Neuronal stem cell (in vitro differentiated cells): ENCODE results near the gene MAP3K3.

Experiments
- DNase-seq: peaks from one replicate; pipeline ENCODE4 v3.0.0-alpha.2; 2013; ENCODE audit warnings: low spot score
- H2AFZ ChIP-seq: one replicate; pipeline ENCODE4 v1.6.1; 2013; ENCODE audit warnings: mild to moderate bottlenecking, low read length, inconsistent platforms
- H2AK5ac ChIP-seq: 2 replicates; pipeline ENCODE4 v1.6.1; 2013; ENCODE audit warnings: low read depth, mild to moderate bottlenecking, inconsistent platforms, low read length, moderate library complexity, mixed read lengths
- H2BK120ac ChIP-seq: 2 replicates; pipeline ENCODE4 v1.6.1; 2013; ENCODE audit warnings: low read depth, mild to moderate bottlenecking, inconsistent platforms, low read length, moderate library complexity, mixed read lengths
- H2BK12ac ChIP-seq: one replicate; pipeline ENCODE4 v1.6.1; 2013; ENCODE audit warnings: low read length, inconsistent platforms
- H2BK15ac ChIP-seq: 2 replicates; pipeline ENCODE4 v1.6.1; 2013; ENCODE audit warnings: mild to moderate bottlenecking, low read length, inconsistent platforms, mixed read lengths
- H2BK5ac ChIP-seq: one replicate; pipeline ENCODE4 v1.6.1; 2013; ENCODE audit warnings: inconsistent platforms, mild to moderate bottlenecking, low read length, moderate library complexity
- H3K14ac ChIP-seq: one replicate; pipeline ENCODE4 v1.6.1; 2013; ENCODE audit warnings: low read length, inconsistent platforms
- H3K18ac ChIP-seq: 2 replicates; pipeline ENCODE4 v1.6.1; 2013; ENCODE audit warnings: low read length, inconsistent platforms
- H3K23ac ChIP-seq: 2 replicates; pipeline ENCODE4 v1.6.1; 2013; ENCODE audit warnings: low read depth, mild to moderate bottlenecking, mixed read lengths, low read length, inconsistent platforms; ENCODE audit not compliant: poor library complexity
- H3K27ac ChIP-seq: replicated peaks from 3 replicates; pipeline ENCODE4 v1.5.1; 2013; ENCODE audit warnings: low read length, inconsistent platforms
- H3K27me3 ChIP-seq, 3 experiments: 2 replicates each; pipeline ENCODE4 v1.6.1; 2013; ENCODE audit warnings: low read length in 3 of 3, mild to moderate bottlenecking in 2 of 3, inconsistent platforms in 1 of 3, low read depth in 1 of 3, mixed read lengths in 1 of 3, moderate library complexity in 1 of 3; ENCODE audit not compliant: control insufficient read depth in 3 of 3, insufficient read depth in 3 of 3
- H3K36me3 ChIP-seq, 2 donors: replicated peaks in 1 of 2; 2 replicates each; pipeline ENCODE4 v1.6.1; 2013; ENCODE audit warnings: low read length in 2 of 2; ENCODE audit not compliant: control insufficient read depth in 2 of 2, insufficient read depth in 2 of 2
- H3K4ac ChIP-seq: 2 replicates; pipeline ENCODE4 v1.6.1; 2013; ENCODE audit warnings: inconsistent platforms, mild to moderate bottlenecking, low read length, moderate library complexity
- H3K4me1 ChIP-seq, 2 donors: 1 replicate in 1 of 2; 2 replicates in 1 of 2; pipeline ENCODE4 v1.6.1; 2013; ENCODE audit warnings: low read length in 2 of 2, low read depth in 1 of 2; ENCODE audit not compliant: control insufficient read depth in 2 of 2, insufficient read depth in 1 of 2
- H3K4me2 ChIP-seq: one replicate; pipeline ENCODE4 v1.6.1; 2013; ENCODE audit warnings: mild to moderate bottlenecking, low read length, inconsistent platforms; ENCODE audit not compliant: insufficient read depth, poor library complexity, severe bottlenecking
- H3K4me3 ChIP-seq, 2 donors: 2 replicates each; pipeline ENCODE4 v1.5.1; 2013; ENCODE audit warnings: low read length in 2 of 2, mild to moderate bottlenecking in 2 of 2, inconsistent platforms in 1 of 2, moderate library complexity in 1 of 2
- H3K79me1 ChIP-seq: one replicate; pipeline ENCODE4 v1.6.1; 2013; ENCODE audit warnings: low read depth, mild to moderate bottlenecking, inconsistent platforms, low read length, moderate library complexity
- H3K9ac ChIP-seq: one replicate; pipeline ENCODE4 v1.6.1; 2013; ENCODE audit warnings: mild to moderate bottlenecking, low read depth, low read length, inconsistent platforms; ENCODE audit not compliant: poor library complexity
- H3K9me3 ChIP-seq, 2 donors: replicated peaks in 1 of 2; 2 replicates each; pipeline versions ENCODE3 to v1.6.1; 2013; ENCODE audit warnings: low read length in 2 of 2, mild to moderate bottlenecking in 2 of 2, inconsistent platforms in 1 of 2, low read depth in 1 of 2, mixed read lengths in 1 of 2, moderate library complexity in 1 of 2; ENCODE audit not compliant: control insufficient read depth in 2 of 2, insufficient read depth in 1 of 2
- H4K8ac ChIP-seq: one replicate; pipeline ENCODE4 v1.6.1; 2013; ENCODE audit warnings: low read depth, mild to moderate bottlenecking, inconsistent platforms, low read length, moderate library complexity
- H4K91ac ChIP-seq: one replicate; pipeline ENCODE4 v1.6.1; 2013; ENCODE audit warnings: low read length, low read depth, mild to moderate bottlenecking, inconsistent platforms; ENCODE audit not compliant: poor library complexity
- WGBS, 2 donors: extraction: QIAGEN DNeasy Blood & Tissue Kit; methylation state at CpG; one replicate each; pipeline ENCODE4 v1.1.7; 2013; ENCODE audit warnings: missing lambda C conversion rate in 2 of 2, mixed read lengths in 1 of 2; ENCODE audit not compliant: insufficient read length in 2 of 2, insufficient replicate concordance in 1 of 2; ENCODE audit errors: extremely low coverage in 2 of 2; 5-methylcytosine and 5-hydroxymethylcytosine counted together

The MAP3K3 gene

DNA sequence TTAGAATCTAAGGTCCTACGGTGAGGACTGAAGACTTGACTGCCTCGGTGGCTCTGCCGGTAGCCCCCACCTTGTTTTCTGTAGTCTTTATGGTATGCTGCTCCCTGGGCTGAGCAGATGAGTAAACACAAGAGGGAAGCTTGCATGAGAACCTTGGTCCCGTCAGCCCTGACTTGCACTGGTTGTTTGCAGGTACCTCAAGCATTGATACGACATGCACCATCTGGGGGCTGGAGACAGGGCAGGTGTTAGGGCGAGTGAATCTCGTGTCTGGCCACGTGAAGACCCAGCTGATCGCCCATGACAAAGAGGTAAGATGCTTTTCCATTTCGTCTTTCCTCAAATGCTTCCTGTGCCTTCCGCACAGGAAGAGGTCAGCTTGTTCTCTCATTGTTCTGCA is 42.6 kb upstream of the MAP3K3 start:
- DNase-seq, result no peak

DNA sequence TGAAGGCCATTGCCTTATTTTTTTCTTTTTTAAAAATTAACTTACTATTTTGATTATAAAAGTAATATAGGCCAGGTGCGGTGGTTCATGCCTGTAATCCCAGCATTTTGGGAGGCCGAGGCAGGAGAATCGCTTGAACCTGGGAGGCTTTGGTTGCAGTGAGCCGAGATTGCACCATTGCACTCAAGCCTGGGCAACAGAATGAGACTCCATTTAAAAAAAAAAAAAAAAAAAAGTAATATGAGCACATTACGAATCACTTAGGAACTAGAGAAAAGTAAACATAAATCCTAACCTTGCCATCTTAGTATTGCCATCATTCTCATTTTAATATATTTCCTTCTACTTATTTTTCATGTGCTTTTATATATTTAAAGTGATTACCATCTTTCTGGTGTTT is 34.4 kb upstream of the MAP3K3 start:
- Histone ChIP-seq H3K27ac (no peak overlapping the region), H3K9me3 (no peaks in the 10 kb centered on the region), H3K14ac (no peak overlapping the region), H2BK15ac (no peak overlapping the region), H3K4me2 (no peak overlapping the region), H2BK12ac (no peak overlapping the region), H3K36me3 (peaks cover 47 to 93% of the 10 kb centered on the region in 2 donors), H3K4ac (no peak overlapping the region), H2AFZ (no peak overlapping the region), H3K23ac (no peak overlapping the region), H3K4me1 (no peaks in the 10 kb centered on the region), H4K8ac (no peak overlapping the region), H3K18ac (no peak overlapping the region), H2BK5ac (no peak overlapping the region), H3K9ac (no peak overlapping the region), H3K27me3 (no peaks in the 10 kb centered on the region), H3K4me3 (no peak overlapping the region), H3K79me1 (no peaks in the 10 kb centered on the region), H2BK120ac (no peak overlapping the region), H4K91ac (no peak overlapping the region), H2AK5ac (no peak overlapping the region)
- DNase-seq, result no peak
- no CpG with 5 or more reads among the region's 5 CpGs for WGBS, 2 donors

More for the DNA sequence above, 42.6 kb upstream of the MAP3K3 start:
- Histone ChIP-seq H3K9ac (no peak overlapping the region), H2BK15ac (no peak overlapping the region), H2BK120ac (no peak overlapping the region), H3K9me3 (no peaks in the 10 kb centered on the region), H3K18ac (no peak overlapping the region), H3K79me1 (peaks cover 4% of the 10 kb centered on the region), H3K36me3 (peaks cover 17 to 67% of the 10 kb centered on the region in 2 donors), H2AFZ (no peak overlapping the region), H4K8ac (no peak overlapping the region), H3K14ac (no peak overlapping the region), H3K4ac (no peak overlapping the region), H3K23ac (peak overlapping the region; percentile 18), H3K4me2 (no peak overlapping the region), H2AK5ac (no peak overlapping the region), H2BK12ac (no peak overlapping the region), H3K4me1 (no peaks in the 10 kb centered on the region), H2BK5ac (no peak overlapping the region), H4K91ac (no peak overlapping the region), H3K4me3 (no peak overlapping the region), H3K27ac (no peak overlapping the region), H3K27me3 (no peaks in the 10 kb centered on the region)
- no CpG with 5 or more reads among the region's 11 CpGs for WGBS, 2 donors

DNA sequence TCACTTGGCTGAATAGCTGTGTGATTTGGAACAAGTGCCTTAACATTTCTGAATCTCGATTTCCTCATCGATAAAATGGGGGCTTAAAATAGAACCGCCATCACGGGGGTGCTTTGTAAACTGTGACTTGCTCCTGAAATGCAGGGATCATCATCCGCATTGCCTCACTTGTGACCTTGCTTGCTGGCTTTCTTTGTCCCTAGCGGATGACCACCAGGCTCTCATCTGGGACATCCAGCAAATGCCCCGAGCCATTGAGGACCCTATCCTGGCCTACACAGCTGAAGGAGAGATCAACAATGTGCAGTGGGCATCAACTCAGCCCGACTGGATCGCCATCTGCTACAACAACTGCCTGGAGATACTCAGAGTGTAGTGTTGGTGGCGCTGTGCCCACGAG is 33.4 kb upstream of the MAP3K3 start:
- H4K91ac ChIP-seq, result no peak overlapping the region
- no peak overlapping the region for H3K23ac ChIP-seq
- H3K36me3 ChIP-seq, result peaks cover 41 to 90% of the 10 kb centered on the region in 2 donors
- no peaks in the 10 kb centered on the region for H3K27me3 ChIP-seq
- H3K27ac ChIP-seq, result no peak overlapping the region
- DNase-seq, result no peak
- no peak overlapping the region for H3K4ac ChIP-seq
- no peak overlapping the region for H2BK120ac ChIP-seq
- no peak overlapping the region for H4K8ac ChIP-seq
- H2AFZ ChIP-seq, result no peak overlapping the region
- no peak overlapping the region for H3K9ac ChIP-seq
- H2BK12ac ChIP-seq, result no peak overlapping the region
- H3K4me3 ChIP-seq, result no peak overlapping the region
- no peaks in the 10 kb centered on the region for H3K4me1 ChIP-seq
- no peak overlapping the region for H2BK15ac ChIP-seq
- H3K18ac ChIP-seq, result no peak overlapping the region
- H3K14ac ChIP-seq, result no peak overlapping the region
- H2BK5ac ChIP-seq, result no peak overlapping the region
- H3K4me2 ChIP-seq, result no peak overlapping the region
- no peaks in the 10 kb centered on the region for H3K79me1 ChIP-seq
- H2AK5ac ChIP-seq, result no peak overlapping the region
- H3K9me3 ChIP-seq, result no peaks in the 10 kb centered on the region
- WGBS, 2 donors, result no CpG with 5 or more reads among the region's 11 CpGs

DNA sequence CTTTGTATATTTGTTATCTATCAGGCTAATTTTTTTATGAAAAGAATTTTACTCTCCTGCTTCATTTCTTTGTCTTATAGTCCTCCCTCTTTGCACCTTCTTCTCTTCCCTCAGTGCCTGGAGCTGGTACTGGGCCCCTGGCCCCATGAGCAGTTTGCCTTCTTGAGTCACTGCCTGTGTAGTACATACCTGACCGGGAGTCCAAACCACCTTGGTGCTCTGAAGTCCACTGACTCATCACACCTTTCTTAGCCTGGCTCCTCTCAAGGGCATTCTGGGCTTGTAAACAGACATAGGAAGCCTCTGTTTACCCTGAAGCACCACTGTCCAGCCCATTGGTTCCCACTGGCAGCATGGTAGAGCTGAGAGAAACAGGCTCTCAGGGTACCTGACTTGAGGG is 32.6 kb upstream of the MAP3K3 start:
- Histone ChIP-seq H3K4me2 (no peak overlapping the region), H2AFZ (no peak overlapping the region), H3K9ac (no peak overlapping the region), H3K23ac (no peak overlapping the region), H3K36me3 (peaks cover 41 to 88% of the 10 kb centered on the region in 2 donors), H3K4me1 (no peaks in the 10 kb centered on the region), H3K4me3 (no peak overlapping the region), H3K27ac (no peak overlapping the region), H2BK5ac (no peak overlapping the region), H4K8ac (no peak overlapping the region), H3K18ac (no peak overlapping the region), H2BK15ac (no peak overlapping the region), H3K9me3 (no peaks in the 10 kb centered on the region), H3K14ac (no peak overlapping the region), H3K27me3 (no peaks in the 10 kb centered on the region), H3K79me1 (no peaks in the 10 kb centered on the region), H2BK120ac (no peak overlapping the region), H3K4ac (no peak overlapping the region), H4K91ac (no peak overlapping the region), H2AK5ac (no peak overlapping the region), H2BK12ac (no peak overlapping the region)
- no CpG with 5 or more reads among the region's 1 CpG for WGBS, 2 donors
- DNase-seq, result no peak
